IPS DF 19.7 (cell line): Measurements from ENCODE around the gene TEX19.
"Not testable (repeated sequence)": the region's sequence is repeated elsewhere in the genome, so short reads cannot be mapped to it uniquely, and the experiment has no call there.

Experiments used
- DNase-seq: peaks from one replicate; pipeline ENCODE4 v3.0.0-alpha.2; 2013; ENCODE audit warnings: low read depth, low spot score

Gene TEX19

GRCh38 chr17:82408288-82408937 is 49.4 kb downstream of the TEX19 start:
- no peak for DNase-seq

GRCh38 chr17:82408938-82409318 is 49.9 kb downstream of the TEX19 start:
- no peak for DNase-seq

DNA sequence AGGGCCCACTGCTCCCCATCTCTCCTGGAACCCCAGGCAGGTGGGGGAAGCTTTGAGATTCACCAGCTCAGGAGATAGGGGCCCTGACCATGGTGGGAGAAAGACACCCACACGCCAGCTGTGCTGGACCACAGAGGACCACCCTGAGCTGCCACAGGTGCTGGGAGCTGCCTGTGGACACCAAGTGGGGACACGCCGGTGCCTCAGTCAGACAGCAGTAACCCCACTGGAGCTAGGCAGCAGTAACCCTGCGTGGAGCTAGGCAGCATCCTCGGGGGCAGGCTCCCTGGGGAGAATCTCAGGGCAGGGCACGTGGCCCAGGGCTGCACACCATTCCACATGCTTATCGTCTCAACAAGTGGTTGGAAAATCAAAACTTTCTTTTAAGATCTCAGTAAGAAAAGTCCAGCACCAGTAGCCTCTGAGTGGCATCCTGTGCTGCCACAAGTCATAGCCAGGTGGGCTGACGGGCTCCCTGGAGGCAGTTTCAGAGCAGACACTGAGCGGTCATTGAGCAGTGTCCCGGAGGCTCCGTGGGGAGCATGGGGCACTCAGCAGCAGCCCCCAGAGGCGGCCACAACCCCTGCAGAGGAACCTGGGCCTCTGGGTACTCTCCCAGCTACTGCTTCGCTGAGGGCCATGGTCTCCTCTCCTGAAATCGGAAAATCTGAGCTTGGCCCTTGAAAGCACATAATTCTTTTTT is 51.1 kb downstream of the TEX19 start:
- no peak for DNase-seq

DNA sequence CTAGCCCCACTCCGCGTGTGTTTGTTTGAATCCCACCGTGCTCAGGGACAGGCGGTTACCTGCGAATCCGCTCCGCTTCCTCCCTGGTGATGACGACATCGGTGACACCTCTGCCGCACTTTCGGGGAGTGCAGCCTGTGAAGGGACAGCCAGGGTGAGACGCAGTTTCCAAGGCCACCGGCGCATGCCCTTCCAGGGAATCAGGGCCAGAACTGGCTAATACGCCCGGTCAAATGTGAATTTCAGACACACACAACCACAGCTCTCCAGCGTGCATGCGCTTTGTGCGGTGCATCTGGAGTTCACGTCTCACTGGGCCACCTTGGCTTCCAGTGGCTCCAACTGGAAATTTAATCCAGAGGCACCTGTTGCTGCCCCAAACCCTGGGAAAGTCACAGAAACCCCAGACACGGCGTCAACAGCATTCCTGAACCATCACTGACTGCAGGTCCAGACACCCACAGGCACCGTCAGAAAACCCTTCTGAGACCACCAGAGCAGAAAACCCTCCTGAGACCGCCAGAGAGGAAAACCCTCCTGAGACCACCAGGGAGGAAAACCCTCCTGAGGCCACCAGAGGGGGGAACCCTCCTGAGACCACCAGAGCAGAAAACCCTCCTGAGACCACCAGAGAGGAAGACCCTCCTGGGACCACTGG is 52.5 kb downstream of the TEX19 start:
- no peak for DNase-seq

GRCh38 chr17:82412081-82412480 is 53.0 kb downstream of the TEX19 start:
- not testable (repeated sequence) for DNase-seq

DNA sequence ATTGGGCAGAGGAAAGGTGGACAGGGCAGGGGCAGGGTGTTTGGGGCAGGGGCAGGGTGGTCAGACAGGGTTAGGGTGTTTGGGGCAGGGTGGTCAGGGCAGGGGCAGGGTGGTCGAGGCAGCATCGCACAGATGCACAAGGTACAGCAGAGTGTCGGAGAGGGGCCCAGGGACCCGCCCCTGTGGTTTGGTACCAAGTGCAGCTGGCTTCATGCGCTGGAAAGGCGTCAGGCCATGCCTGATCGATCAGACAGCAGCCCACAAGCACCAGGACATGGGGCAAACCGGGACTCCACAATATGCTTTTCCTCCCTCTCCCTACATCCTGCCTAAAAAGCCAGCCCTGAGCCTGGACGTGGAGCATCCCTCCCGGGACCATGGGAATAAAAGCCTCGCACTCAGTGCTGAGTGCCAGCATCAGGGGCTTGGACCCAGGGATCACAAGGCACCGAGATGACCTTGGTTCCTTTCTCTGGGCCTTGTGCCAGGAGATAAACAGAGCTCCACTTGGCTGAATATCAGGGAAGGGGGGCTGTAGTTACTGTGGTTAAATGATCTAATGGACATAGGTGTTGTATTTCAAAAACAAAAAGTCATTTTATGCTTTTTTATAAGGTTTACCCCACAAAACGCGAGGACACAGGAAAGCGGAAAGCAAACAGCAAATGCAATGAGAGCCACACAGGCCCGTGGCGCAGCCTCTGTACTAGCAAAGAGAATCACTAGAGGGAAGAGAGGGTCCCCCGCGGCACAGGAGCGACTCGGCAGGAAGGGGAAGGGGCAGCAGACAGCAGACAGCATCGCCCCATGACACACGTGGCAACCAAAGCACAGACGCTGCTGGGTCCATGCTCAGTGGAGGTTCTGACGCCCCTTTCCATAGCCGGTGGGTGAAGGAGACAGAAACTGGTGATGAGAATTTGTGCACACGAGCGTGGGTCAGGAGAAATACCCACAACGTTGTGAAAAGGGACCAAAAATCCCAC is 53.8 kb downstream of the TEX19 start:
- no peak for DNase-seq
